Activated effector memory CD4-positive, alpha-beta T cell treated with Interleukin-2 at 50 U/mL for 16 hours (primary cell): ENCODE data around the gene RTTN.
"Not testable (repeated sequence)": the region's sequence is repeated elsewhere in the genome, so short reads cannot be mapped to it uniquely, and the experiment has no call there.

ENCODE experiments used
- DNase-seq: peaks from one replicate; pipeline ENCODE4 v3.0.0-alpha.2; 2020

RTTN gene

GRCh38 chr18:70149616-70150301 lies 55.7 kb downstream of the RTTN start:
- DNase-seq = no peak

GRCh38 chr18:70149156-70149555 lies 56.3 kb downstream of the RTTN start:
- DNase-seq = no peak

DNA sequence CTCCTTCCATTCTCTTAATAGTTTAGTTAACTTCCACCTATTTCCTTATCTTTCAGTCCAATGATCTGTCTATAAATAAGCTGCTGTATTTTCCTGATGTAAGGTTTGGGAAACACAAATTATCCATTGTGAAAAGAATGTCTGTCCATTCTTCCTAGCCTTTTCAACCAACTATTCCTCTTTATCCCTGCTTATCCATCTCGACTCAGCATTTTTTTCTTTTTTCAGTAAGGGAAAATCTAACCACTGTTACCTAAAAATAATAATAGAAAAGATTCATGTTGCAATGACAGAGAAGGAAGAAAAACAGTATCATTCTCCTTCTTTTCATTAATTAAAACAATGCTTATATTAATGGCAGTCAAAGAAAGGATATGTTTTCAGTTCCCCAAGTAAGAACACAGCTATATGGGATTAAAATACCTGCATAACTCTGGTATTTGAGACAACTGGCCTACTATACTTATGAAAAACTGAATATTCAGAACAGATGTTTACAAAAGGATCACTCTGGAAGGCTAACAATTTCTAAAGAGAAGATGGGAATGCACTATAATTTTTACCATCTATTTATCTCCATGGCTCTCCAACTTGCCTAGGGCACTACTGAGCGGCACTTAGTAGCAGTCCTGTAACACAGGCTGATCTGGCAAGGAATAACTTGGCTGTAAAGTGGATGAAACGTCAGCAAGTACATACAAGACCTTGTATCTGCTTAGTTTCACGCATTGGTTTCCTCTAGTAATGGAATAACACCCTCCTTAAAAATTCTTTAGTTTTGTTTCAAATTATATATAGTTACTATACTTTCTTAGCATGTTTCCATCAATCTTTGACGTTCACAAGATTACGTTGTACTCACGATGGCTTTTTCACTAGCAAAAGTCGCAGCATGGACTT lies 57.2 kb downstream of the RTTN start:
- no peak for DNase-seq

DNA sequence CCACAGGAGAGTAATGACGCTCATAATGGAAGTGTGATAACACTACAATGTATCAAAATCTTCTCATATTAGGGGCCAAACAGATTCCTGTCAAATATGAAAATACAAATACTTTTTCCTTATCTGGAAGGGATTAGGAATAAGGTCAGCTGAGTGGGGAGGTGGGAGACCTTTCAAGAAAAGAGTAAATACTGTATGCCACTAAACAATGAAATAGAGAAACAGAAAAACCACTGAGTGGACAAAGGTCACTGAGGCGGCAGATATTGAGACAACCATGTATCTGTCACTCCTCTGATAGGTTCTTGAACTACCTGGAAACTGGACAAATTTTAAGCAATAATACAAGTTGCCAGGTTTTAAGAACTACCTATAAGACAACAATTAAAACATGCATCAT lies 59.3 kb downstream of the RTTN start:
- no peak for DNase-seq

DNA sequence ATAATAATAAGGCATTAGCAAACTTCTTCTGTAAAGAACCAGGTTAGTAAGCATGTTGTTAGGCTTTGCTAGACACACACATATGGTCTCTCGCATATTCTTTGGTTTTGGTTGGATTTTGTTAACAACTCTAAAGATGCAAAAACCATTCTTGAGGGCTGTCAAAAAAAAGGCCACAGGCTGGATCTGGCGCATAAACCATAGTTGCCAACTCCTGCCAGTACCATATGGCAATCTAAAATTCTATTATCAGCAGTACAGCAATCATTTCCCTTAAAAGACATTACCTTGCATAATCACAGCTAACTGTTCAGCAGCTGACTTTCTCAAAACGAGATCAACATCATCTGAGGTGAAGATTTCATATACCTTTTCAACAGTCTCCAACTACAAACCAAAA lies 63.5 kb downstream of the RTTN start:
- no peak for DNase-seq

DNA sequence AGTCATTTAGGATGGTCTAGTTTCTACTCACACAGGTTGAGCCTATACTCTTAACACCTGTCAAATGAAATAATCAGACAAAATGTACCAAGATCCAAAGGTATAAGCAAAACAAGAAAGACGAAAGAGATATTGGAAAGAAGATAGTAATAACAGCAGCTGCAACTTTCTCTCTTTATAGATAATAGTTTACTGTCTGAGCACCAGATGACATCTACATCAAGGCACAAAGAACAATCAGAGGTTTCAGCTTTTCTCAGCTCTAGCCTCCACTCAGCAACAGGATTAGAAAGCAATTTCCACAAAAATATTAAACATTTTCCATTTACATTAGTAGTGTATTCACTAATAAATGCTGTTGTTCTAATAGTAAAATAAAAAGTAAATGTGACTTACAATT lies 66.3 kb downstream of the RTTN start:
- no peak for DNase-seq

GRCh38 chr18:70135604-70136003 lies 69.9 kb downstream of the RTTN start:
- DNase-seq = no peak

GRCh38 chr18:70132999-70133398 lies 72.5 kb downstream of the RTTN start:
- DNase-seq = no peak

GRCh38 chr18:70128271-70128670 lies 77.2 kb downstream of the RTTN start:
- no peak for DNase-seq

DNA sequence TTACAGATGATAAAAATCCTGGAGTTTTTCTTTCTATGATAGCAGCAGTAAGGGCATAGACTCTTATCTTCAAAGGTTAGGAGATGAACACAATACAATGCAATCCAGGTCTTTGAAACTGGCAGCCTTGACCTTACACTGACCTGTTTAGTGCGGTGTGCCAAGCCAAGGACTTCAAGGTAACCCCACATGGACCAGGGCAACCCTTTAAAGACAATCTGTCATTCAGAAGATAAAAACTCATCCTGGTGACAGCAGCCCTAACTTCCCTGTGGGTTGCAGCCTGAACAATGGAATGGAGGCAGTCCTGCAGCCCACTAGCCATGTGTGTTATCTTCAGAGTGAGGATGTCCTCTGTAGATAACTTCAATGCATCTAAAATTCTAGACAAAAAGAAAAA lies 78.1 kb downstream of the RTTN start:
- DNase-seq = no peak

GRCh38 chr18:70126832-70127231 lies 78.7 kb downstream of the RTTN start:
- no peak for DNase-seq

GRCh38 chr18:70124139-70124538 lies 81.3 kb downstream of the RTTN start:
- no peak for DNase-seq

- DNase-seq = no peak
Observed at GRCh38 chr18:70121842-70122241, 83.6 kb downstream of the RTTN start.

- DNase-seq = no peak
Observed at GRCh38 chr18:70116949-70117348, 88.5 kb downstream of the RTTN start.

GRCh38 chr18:70113511-70113910 lies 92.0 kb downstream of the RTTN start:
- no peak for DNase-seq

DNA sequence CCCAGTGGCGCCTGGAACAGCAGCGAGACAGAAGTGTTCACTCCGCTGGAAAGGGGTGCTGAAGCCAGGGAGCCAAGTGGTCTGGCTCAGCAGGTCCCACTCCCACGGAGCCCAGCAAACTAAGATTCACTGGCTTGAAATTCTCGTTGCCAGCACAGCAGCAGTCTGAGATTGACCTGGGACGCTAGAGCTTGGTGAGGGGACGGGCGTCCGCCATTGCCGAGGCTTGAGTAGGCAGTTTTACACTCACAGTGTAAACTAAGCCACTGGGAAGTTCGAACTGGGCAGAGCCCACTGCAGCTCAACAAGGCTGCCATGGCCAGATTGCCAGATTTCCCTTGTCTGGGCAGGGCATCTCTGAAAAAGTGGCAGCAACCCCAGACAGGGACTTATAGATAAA lies 94.8 kb downstream of the RTTN start:
- no peak for DNase-seq

- no peak for DNase-seq
Observed at GRCh38 chr18:70107091-70107490, 98.4 kb downstream of the RTTN start.

- not testable (repeated sequence) for DNase-seq
Observed at GRCh38 chr18:70102854-70103253, 102.6 kb downstream of the RTTN start.

GRCh38 chr18:70089858-70090257 lies 115.6 kb downstream of the RTTN start:
- no peak for DNase-seq

DNA sequence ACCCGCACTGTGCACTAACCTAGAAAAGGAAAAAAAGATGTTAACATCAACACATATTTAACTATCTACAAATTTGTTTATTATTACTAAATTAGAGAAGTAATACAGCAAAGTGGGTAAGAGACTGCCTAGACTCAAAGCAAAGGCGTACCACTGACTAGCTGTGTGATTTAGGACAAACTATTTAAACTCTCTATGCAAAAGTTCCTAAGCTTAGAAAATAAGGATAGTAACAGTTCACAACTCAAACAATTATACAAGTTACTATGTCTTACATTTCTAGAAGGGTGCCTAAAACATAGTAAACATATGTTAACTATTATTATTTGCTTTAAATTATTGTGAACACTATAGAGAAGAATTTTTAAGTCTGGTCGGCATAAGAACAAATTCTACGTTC lies 119.4 kb downstream of the RTTN start:
- no peak for DNase-seq

- DNase-seq = no peak
Observed at GRCh38 chr18:70085641-70086040, 119.8 kb downstream of the RTTN start.

DNA sequence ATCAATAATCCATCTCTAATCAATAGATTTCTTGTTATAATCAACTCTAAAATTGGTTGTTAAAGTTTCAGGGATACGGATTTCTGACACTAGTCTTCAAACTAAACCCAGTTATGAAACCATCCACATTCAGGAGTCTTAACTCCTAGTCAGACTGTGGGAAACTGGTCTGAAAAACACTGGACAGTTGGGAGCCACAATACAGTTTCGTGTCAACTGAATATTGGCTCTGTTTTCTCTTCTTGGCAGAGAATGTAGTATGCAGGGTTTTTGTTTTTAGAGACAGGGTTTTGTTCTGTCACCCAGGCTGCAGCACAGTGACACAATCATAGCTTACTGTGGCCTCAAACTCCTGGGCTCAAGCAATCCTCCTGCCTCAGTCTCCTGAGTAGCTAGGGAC lies 123.1 kb downstream of the RTTN start:
- no peak for DNase-seq

DNA sequence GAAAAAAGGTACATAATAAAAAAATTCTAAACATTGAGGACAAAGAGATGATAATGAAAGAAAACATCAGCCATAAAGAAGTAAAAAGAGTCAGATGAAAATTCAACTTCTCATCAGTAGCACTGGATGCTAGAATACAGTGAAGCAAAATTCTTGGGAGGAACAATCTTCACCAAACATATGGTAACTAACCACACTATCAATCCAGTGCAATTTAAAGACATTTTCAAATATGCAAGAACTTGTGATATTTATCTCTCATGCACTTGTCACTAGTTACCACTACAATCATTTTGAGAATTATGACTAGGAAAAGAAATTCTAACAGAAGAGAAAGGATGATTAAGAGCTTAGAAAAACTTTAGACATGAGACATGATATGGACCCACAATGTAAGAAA lies 127.4 kb downstream of the RTTN start:
- no peak for DNase-seq

DNA sequence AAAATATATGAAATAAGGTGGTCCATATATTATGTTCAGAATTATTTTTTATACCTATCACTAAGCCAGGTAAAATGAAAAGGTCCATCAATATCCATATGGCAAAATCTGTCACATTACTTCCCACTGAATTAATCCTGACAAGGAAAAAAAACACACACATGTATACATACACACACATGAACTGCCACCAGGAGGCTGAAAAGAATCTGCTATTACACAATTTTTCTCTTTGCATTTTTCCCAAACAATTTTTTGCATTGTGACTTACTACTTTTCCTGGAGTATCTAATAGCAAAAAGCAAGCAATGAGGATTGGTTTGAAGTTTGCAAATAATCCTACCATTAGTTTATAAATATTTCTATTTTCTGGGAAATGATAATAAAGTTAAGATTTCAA lies 129.6 kb downstream of the RTTN start:
- no peak for DNase-seq

DNA sequence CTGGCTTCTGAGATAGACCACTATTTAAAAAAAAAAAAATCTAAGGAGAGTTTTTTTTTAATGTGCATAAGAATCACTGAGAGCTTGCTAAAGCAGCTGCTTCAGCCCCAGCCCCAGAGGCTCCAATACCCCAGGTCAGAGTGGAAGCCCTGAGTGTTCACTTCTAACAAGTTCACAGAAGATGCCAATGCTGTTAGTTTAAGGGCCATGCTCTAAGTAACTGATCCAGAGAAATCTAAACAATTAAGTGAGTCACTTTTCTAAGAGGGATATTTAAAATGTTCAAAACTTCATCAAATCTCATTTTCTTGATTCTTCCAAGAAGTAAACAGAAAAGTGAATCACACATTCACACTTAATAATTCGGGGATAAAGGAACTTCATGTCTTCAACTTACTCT lies 131.4 kb downstream of the RTTN start:
- DNase-seq = no peak
